Stimulated activated CD4-positive, alpha-beta T cell treated with anti-CD3 and anti-CD28 coated beads, Interleukin-4, amount 100 ng/mL, for 48 hours (primary cell): ENCODE results near the gene SPINDOC.
"Not testable (repeated sequence)": the region's sequence is repeated elsewhere in the genome, so short reads cannot be mapped to it uniquely, and the experiment has no call there.

Experiments used
- DNase-seq, 2 donors: peaks; one replicate each; pipeline ENCODE4 v3.0.0-alpha.2; 2020; ENCODE audit warnings: low read depth in 2 of 2

Gene SPINDOC

DNA sequence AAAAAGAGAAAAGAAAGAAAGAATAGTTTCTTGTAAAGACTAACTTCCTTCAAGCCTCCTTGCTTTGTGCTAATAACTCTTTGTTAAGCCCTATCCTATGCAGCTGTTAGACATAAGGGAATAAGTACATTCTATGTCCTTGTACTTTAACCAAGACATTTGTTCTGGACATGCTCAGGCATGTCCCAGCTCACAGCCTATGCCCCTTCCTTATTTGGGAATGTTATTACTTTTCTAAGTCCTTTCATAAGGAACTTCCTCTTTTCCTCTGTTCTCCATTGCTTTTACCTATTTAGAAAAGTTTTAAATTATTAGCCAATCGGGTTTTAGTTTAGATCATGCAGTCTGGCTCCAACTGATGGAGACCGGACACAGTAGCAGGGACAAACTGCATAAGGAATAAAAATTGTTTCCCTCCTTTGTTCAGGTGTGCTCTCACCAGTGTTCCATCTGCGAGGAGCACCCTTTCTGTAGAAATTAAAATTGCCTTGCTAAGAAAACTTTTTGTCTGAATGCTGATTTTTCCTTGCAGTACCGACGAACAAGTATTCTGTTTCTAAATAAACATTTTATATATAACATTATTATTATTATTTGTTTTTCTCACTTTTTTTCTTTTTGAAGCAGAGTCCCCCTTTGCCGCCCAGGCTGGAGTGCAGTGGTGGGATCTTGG is 21.6 kb upstream of the SPINDOC start:
- no peak for DNase-seq

DNA sequence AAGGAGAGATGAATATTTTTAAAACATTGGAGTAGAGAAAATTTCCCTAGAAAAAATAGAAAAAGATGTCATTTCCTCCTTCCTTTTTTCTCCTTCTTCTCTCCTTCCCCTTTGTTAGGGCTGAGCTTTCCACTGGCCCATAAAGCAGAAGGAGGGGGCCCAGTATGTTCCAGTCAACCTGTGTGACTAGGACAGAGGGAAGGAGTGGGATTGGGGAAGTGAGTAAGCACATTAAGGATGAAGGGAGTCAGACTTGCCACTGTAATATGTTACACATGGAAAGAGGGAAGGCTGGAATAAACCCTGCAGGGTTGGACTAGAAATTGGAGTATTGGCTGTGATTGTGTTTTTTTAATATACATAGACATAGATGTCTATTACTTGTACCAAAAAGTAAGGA is 20.1 kb upstream of the SPINDOC start:
- no peak for DNase-seq

GRCh38 chr11:63795066-63795465 is 18.2 kb upstream of the SPINDOC start:
- DNase-seq, result no peak

DNA sequence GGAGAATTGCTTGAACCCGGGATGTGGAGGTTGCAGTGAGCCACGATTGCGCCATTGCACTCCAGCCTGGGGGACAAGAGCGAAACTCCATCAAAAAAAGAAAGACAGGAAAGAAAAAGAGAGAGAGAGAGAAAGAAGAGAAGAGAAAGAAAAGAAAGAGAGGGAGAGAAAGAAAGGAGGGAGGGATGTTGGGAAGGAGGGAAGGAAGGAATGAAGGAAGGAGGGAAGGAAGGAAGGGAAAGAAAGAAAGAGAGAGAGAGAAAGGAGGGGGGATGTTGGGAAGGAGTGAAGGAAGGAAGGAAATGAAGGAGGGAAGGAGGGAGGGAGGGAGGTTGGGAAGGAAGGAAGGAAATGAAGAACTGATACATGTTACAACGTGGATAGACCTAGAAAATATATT is 12.3 kb upstream of the SPINDOC start:
- no peak for DNase-seq

- no peak for DNase-seq
These were observed 10.4 kb upstream of the SPINDOC start for GRCh38 chr11:63802637-63803414.

- DNase-seq, result no peak
These were observed 9.0 kb upstream of the SPINDOC start for GRCh38 chr11:63804259-63804658.

GRCh38 chr11:63805844-63806415 is 7.3 kb upstream of the SPINDOC start:
- no peak for DNase-seq

DNA sequence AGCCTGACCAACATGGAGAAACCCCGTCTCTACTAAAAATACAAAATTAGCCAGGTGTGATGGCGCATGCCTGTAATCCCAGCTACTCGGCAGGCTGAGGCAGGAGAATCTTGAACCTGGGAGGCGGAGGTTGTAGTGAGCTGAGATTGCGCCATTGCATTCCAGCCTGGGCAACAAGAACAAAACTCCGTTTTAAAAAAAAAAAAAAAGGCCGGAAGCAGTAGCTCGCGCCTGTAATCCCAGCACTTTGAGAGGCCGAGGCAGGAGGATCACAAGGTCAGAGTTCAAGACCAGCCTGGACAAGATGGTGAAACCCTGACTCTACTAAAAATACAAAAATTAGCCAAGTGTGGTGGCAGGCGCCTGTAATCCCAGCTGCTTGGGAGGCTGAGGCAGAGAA is 2.9 kb upstream of the SPINDOC start:
- not testable (repeated sequence) for DNase-seq

DNA sequence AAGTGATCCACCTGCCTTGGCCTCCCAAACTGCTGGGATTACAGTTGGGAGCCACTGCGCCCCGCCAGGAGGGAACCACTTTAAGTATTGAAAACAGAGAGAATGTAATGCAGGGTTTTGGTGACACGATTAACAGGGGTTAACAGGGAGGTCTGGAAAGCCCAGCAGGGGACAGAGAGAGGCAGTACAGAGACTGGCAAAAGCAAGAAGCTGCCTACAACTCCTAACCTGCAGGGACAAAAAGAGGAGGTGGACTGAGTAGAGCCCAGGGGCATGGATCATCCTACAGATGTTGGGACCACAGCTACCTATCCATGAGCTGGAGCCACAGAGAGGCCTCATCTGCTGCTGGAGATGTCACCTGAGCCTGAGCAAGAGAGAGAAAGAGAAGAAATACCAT is 1.7 kb upstream of the SPINDOC start:
- no peak for DNase-seq

DNA sequence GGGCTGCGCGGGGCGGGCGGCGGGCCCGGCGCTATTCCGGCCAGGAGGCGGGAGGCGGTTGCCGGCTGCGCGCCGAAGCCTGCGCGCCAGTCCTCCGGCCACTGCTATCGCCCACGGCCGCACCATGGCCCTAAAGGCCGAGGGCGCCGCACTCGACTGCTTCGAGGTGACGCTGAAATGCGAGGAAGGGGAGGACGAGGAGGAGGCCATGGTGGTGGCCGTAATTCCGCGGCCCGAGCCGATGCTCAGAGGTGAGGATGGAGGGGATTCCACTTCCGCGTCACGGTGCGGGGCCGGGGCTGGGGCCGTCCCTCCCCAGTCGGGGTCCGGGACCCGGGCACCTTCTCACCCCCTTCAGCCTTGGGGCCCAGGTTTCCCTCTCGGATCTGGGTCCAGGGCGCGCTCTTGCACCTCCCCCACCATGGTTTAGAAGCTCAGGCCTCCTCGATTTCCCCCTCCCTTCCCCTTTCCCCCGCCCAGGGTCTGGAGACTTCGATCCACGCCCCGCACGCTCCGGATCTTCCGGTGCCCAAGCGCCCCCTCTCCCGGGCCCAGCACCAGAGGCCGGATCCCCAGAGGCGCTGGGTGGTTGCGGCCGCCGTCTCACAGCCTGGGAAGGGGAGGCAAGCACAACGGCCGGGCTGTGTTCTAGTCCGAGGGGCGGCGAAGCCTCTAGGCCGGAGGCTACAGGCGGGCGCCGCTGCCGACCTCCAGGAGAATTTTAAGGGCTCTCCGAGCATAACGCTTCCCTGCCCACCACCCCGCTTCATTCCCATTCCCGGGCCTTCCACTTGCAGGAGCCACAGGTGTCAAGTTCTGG is 517 bp downstream of the SPINDOC start:
- DNase-seq, result peak; percentile 25 to 41

- no peak for DNase-seq
These were observed 1.1 kb downstream of the SPINDOC start for GRCh38 chr11:63814383-63814736.

DNA sequence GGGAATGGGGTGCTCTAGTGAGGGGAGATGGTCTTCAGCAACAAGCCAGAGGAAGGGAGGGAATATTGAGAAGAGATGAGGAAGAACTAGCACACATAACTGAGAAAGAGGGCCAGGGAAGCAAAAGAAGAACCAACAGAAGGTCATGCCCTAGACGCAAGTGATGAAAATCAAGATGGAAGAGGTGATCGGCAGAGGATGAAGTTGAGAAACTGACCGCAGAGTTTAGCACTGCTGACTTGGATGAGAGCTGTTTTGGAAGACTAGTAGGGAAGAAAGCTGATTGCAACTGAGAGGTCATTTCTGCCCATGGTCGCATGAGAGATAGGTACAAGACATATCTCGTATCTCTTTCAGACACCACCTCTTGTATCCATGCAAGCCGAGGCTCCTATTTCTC is 2.9 kb downstream of the SPINDOC start:
- DNase-seq, result no peak

DNA sequence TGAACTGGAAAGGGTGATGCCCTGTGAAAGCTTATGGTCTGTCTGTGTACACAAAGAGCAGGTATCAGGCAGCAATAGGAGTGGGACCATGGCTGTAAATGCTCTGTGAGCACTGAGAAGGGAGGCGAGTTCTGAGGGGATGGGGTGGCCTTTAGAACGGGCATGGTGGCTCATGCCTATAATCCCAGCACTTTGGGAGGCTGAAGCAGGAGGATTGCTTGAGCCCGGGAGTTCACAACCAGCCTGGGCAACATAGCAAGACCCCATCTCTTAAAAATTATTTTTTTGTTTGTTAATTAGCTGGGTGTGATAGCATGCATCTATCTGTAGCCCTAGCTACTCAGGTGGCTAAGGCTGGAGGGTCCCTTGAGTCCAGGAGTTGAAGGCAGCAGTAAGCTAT is 3.5 kb downstream of the SPINDOC start:
- no peak for DNase-seq

GRCh38 chr11:63817758-63818498 is 4.7 kb downstream of the SPINDOC start:
- no peak for DNase-seq

DNA sequence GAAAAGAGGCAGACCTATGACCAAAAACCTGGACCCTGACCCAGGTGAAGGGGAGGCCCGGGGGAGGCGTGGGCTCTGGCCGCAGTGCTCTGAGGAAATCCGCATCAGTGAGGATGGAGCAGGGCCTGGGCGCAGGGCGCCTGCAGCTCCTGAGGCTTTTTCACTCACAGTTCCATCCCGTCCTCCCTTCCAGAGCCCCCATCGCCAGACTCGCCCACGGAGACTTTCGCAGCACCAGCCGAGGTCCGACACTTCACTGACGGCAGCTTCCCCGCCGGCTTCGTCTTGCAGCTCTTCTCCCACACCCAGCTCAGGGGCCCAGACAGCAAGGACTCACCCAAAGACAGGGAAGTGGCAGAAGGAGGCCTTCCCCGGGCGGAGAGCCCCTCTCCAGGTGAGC is 5.4 kb downstream of the SPINDOC start:
- no peak for DNase-seq

DNA sequence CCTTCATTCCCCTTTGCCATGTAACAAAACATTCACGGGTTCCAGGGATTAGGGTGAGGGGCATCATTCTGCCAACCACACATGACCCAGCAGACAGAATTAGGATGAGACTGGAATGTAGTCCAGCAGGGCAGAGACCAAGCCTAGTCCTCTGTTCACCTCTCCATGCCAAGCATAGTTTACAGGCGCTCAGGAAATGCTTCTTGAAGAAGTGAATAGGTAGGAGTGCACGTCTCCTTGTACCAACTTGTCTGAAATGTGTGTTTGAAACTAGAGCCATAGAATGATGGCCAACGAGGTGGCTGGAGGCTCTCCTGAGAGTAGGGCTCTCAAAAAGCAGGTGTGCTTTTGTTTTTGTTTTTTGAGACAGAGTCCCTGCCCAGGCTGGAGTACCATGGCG is 8.2 kb downstream of the SPINDOC start:
- DNase-seq, result no peak

DNA sequence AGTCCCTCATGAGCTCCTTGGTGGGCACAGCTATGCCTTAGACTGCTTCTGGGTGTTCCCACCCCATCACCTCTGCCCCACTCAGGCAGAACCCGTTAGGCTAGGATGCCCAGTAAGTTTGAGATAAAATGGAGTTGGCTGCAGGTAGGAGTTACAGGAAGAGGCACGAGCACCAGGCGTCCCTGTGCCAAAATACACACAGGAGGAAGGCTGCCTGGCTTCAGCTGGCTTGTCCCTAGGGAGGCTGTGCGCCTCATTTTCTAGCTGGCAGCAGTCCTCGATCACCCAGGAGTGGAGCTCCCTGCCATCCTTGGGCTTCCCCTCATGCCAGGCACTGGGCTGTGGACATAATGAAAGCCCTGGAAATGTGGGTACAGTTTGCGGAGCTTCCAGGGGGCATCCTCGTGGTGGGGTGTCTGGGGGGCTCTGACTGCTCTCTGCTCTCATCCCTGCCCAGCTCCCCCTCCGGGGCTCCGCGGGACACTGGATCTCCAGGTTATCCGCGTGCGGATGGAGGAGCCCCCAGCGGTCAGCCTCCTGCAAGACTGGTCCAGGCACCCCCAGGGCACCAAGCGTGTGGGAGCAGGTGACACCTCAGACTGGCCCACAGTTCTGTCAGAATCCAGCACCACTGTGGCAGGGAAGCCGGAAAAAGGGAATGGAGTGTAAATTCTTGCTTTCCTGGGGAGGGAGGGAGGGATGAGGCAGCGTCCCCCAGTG is 13.4 kb downstream of the SPINDOC start:
- no peak for DNase-seq

DNA sequence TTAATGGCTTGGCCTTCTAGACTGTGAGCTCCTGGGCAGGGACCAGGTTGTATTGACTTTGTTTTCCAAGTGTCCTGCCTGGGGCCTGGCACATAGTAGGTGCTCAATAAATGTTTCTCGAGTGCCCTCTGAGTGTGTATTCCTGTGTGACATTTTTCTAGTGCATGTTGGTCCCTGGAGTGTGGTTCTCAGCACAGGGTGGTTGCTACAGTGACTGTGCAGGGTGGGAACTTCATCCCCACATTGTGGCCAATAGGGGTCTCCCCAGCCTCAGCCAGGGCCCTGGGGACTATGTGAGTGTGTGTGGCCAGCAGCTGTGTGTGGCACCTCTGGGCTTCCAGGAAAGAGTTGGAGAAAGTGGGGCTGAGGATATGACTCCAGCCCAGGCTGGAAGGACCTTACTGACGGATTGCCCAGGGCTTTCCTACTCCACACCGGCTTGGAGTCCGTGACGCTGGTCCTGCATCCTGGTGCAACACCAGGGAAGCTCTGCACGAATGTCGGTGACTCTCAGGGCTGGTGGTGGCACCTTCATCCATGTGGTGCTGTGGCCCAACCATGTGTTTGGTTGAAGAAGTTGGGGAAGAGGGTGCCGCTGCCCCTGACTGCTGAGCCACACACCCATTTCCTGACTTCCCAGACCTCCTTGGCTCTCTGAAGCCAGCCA is 16.7 kb downstream of the SPINDOC start:
- DNase-seq, result no peak

- no peak for DNase-seq
These were observed 18.1 kb downstream of the SPINDOC start for GRCh38 chr11:63831326-63831725.

DNA sequence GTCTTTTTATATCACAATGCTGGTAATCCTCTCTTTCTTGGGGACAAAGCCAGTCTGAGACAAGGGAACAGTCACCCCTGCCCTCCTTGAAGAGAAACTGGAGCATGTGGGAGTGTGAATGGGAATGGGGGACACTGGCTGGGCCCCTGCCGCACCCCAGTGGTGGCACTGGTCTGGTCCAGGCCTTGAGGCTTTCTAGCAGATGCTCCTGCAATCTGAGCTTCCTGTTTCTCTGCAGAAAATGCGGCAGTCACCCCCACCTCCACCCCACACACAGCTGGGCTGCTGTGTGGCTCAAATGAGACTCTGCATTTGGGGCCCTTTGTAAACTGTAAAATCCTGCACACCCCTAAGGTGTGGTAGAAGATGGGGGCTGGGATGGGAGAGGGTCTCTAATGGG is 19.1 kb downstream of the SPINDOC start:
- DNase-seq, result no peak
